Right lung (tissue), 5 donors: ENCODE results near the gene SNED1. TPM values are rescaled to one million over a fixed set of nuclear protein-coding genes. Genes with fewer than 3 reads are reported as not detected.

ENCODE experiments used
- DNase-seq, 2 donors: peaks; one replicate each; pipeline ENCODE4 v3.0.0-alpha.2; 2013
- polyA plus RNA-seq, 5 donors: library from polyadenylated mRNA; unstranded; fragments of 120-200 nt; gene quantifications; one replicate each; pipeline versions ENCODE4 v1.2.1 to v1.2.3, GENCODE V29; 2013; ENCODE audit warnings: inconsistent platforms in 1 of 5, low replicate concordance in 1 of 5; ENCODE audit not compliant: insufficient read length in 5 of 5, insufficient read depth in 1 of 5

SNED1 gene
- polyA plus RNA-seq, 5 donors = 40.8 to 60.3 (median 54.9) TPM

- no peak for DNase-seq
Observed at GRCh38 chr2:241047253-241048010, 49.0 kb downstream of the SNED1 start.

- no peak for DNase-seq
Observed at GRCh38 chr2:241048149-241048948, 49.9 kb downstream of the SNED1 start.

- DNase-seq = no peak
Observed at GRCh38 chr2:241048949-241049343, 50.5 kb downstream of the SNED1 start.

- no peak for DNase-seq
Observed at GRCh38 chr2:241049739-241050623, 51.6 kb downstream of the SNED1 start.

- no peak for DNase-seq
Observed at GRCh38 chr2:241050624-241051577, 52.5 kb downstream of the SNED1 start.

- DNase-seq = no peak
Observed at GRCh38 chr2:241051578-241052487, 53.4 kb downstream of the SNED1 start.

GRCh38 chr2:241052677-241053360, 54.4 kb downstream of the SNED1 start:
- DNase-seq = no peak

- no peak for DNase-seq
Observed at GRCh38 chr2:241053576-241054251, 55.3 kb downstream of the SNED1 start.

- DNase-seq = peak; percentile 40 to 49
Observed at GRCh38 chr2:241061275-241061674, 62.9 kb downstream of the SNED1 start.

- DNase-seq = no peak
Observed at GRCh38 chr2:241062389-241063092, 64.1 kb downstream of the SNED1 start.

GRCh38 chr2:241063093-241063551, 64.7 kb downstream of the SNED1 start:
- DNase-seq = no peak

- DNase-seq = peak in 1 of 2 donors; percentile 15
Observed at GRCh38 chr2:241063587-241063986, 65.2 kb downstream of the SNED1 start.

- no peak for DNase-seq
Observed at GRCh38 chr2:241064008-241064801, 65.8 kb downstream of the SNED1 start.

- DNase-seq = no peak
Observed at GRCh38 chr2:241064802-241065354, 66.5 kb downstream of the SNED1 start.

GRCh38 chr2:241065355-241065803, 67.0 kb downstream of the SNED1 start:
- no peak for DNase-seq

GRCh38 chr2:241066171-241066892, 67.9 kb downstream of the SNED1 start:
- DNase-seq = no peak
